ENCODE data around the gene TBC1D24. TPM values are rescaled to one million over a fixed set of nuclear protein-coding genes. Genes with fewer than 3 reads are reported as not detected.
"Not testable (repeated sequence)": the region's sequence is repeated elsewhere in the genome, so short reads cannot be mapped to it uniquely, and the experiment has no call there.

The TBC1D24 gene
- total RNA-seq, 2 donors from 2014 or later: 7.8 to 10.6 TPM

GRCh38 chr16:2527071-2527783 lies 52.3 kb downstream of the TBC1D24 start:
- Mint-ChIP-seq H3K36me3 (peaks cover 0 to 8% of the 10 kb centered on the region in 2 donors), H3K9me3 (no peaks in the 10 kb centered on the region), H3K27ac (no peak overlapping the region)
- DNase-seq (ENCODE audit: low spot score in 2 of 2): no peak
- ATAC-seq: no peak

GRCh38 chr16:2527784-2528100 lies 52.8 kb downstream of the TBC1D24 start:
- Mint-ChIP-seq H3K27ac (no peak overlapping the region), H3K9me3 (no peaks in the 10 kb centered on the region), H3K36me3 (peaks cover 0 to 8% of the 10 kb centered on the region in 2 donors)
- ATAC-seq (no peak), DNase-seq (ENCODE audit: low spot score in 2 of 2) (no peak)

- ATAC-seq (no peak), DNase-seq (ENCODE audit: low spot score in 2 of 2) (no peak)
- no peak overlapping the region for H3K27ac Mint-ChIP-seq
- H3K36me3 Mint-ChIP-seq: peaks cover 0 to 8% of the 10 kb centered on the region in 2 donors
- no peaks in the 10 kb centered on the region for H3K9me3 Mint-ChIP-seq
These were observed 53.5 kb downstream of the TBC1D24 start for GRCh38 chr16:2528161-2529060.

- DNase-seq (ENCODE audit: low spot score in 2 of 2) (no peak), ATAC-seq (no peak)
- Mint-ChIP-seq H3K27ac (no peak overlapping the region), H3K36me3 (peaks cover 0 to 8% of the 10 kb centered on the region in 2 donors), H3K9me3 (no peaks in the 10 kb centered on the region)
These were observed 54.4 kb downstream of the TBC1D24 start for GRCh38 chr16:2529061-2529931.

GRCh38 chr16:2529961-2530628 lies 55.2 kb downstream of the TBC1D24 start:
- Mint-ChIP-seq H3K36me3 (no peaks in the 10 kb centered on the region), H3K9me3 (no peaks in the 10 kb centered on the region), H3K27ac (peak overlapping the region; percentile 69 to 81)
- DNase-seq (ENCODE audit: low spot score in 2 of 2) (no peak), ATAC-seq (no peak)

- Mint-ChIP-seq H3K27ac (peak overlapping the region; percentile 89 to 94), H3K36me3 (no peaks in the 10 kb centered on the region), H3K9me3 (no peaks in the 10 kb centered on the region)
- no peak for DNase-seq (ENCODE audit: low spot score in 2 of 2)
- ATAC-seq: no peak
These were observed 55.8 kb downstream of the TBC1D24 start for GRCh38 chr16:2530629-2531318.

- H3K27ac Mint-ChIP-seq: peak within 1 kb of the TSS; percentile 94 to 98
- ATAC-seq (peak in 1 of 2 donors; percentile 0), DNase-seq (ENCODE audit: low spot score in 2 of 2) (no peak)
- H3K36me3 Mint-ChIP-seq: no peaks in the 10 kb centered on the region
- H3K9me3 Mint-ChIP-seq: no peaks in the 10 kb centered on the region
These were observed 56.4 kb downstream of the TBC1D24 start, which contains the start of gene CEMP1 for GRCh38 chr16:2531371-2531695. TSS of gene CEMP1 (minus strand) at chr16:2531408. CDS start at chr16:2531073, 335 bp downstream.

- ATAC-seq: peak; percentile 90 to 93
- Mint-ChIP-seq H3K27ac (peak overlapping the region; percentile 94 to 98), H3K36me3 (no peaks in the 10 kb centered on the region), H3K9me3 (no peaks in the 10 kb centered on the region)
- DNase-seq (ENCODE audit: low spot score in 2 of 2): peak; percentile 96 to 97
These were observed 57.0 kb downstream of the TBC1D24 start for GRCh38 chr16:2531696-2532493.

- no peaks in the 10 kb centered on the region for H3K36me3 Mint-ChIP-seq
- no peaks in the 10 kb centered on the region for H3K9me3 Mint-ChIP-seq
- peak; percentile 19 to 46 for ATAC-seq
- DNase-seq (ENCODE audit: low spot score in 2 of 2): peak in 1 of 2 donors; percentile 61
- H3K27ac Mint-ChIP-seq: peak overlapping the region; percentile 94 to 98
These were observed 57.7 kb downstream of the TBC1D24 start for GRCh38 chr16:2532494-2533141.

- ATAC-seq; H3K9me3 Mint-ChIP-seq; DNase-seq (ENCODE audit: low spot score in 2 of 2); H3K36me3 Mint-ChIP-seq: not testable (repeated sequence)
- H3K27ac Mint-ChIP-seq: peak overlapping the region; percentile 94 to 98
These were observed 58.3 kb downstream of the TBC1D24 start for GRCh38 chr16:2533142-2533755.

GRCh38 chr16:2533912-2534311 lies 59.0 kb downstream of the TBC1D24 start:
- ATAC-seq: no peak
- Mint-ChIP-seq H3K36me3 (peaks cover 0 to 5% of the 10 kb centered on the region in 2 donors), H3K27ac (peak overlapping the region; percentile 65 to 94), H3K9me3 (no peaks in the 10 kb centered on the region)
- DNase-seq (ENCODE audit: low spot score in 2 of 2): no peak

GRCh38 chr16:2534335-2534734 lies 59.4 kb downstream of the TBC1D24 start:
- H3K36me3 Mint-ChIP-seq; DNase-seq (ENCODE audit: low spot score in 2 of 2); ATAC-seq; H3K9me3 Mint-ChIP-seq: not testable (repeated sequence)
- peak overlapping the region; percentile 65 to 94 for H3K27ac Mint-ChIP-seq

- ATAC-seq: no peak
- no peak overlapping the region for H3K27ac Mint-ChIP-seq
- DNase-seq (ENCODE audit: low spot score in 2 of 2): no peak
- no peaks in the 10 kb centered on the region for H3K9me3 Mint-ChIP-seq
- H3K36me3 Mint-ChIP-seq: peaks cover 0 to 10% of the 10 kb centered on the region in 2 donors
These were observed 60.7 kb downstream of the TBC1D24 start for GRCh38 chr16:2535625-2536013.

Measured in activated naive CD4-positive, alpha-beta T cell treated with anti-CD3 and anti-CD28 coated beads, Interleukin-2, amount 50 U/mL, for 72 hours (primary cell).